Hepatocyte (in vitro differentiated cells): ENCODE results near the gene RBMS1. TPM values are rescaled to one million over a fixed set of nuclear protein-coding genes. Genes with fewer than 3 reads are reported as not detected.

Source experiments
- DNase-seq: peaks from one replicate; pipeline ENCODE4 v3.0.0-alpha.2; 2016; ENCODE audit warnings: low spot score
- H2AFZ ChIP-seq: fragments of 200-600 bp; sonication (generic); 2 replicates; pipeline ENCODE4 v1.6.0; 2016; ENCODE audit warnings: antibody characterized with exemption, mild to moderate bottlenecking
- H3K27ac ChIP-seq: fragments of 200-600 bp; sonication (generic); 2 replicates; pipeline ENCODE4 v1.5.1; 2016; ENCODE audit warnings: mild to moderate bottlenecking
- H3K27me3 ChIP-seq: fragments of 200-600 bp; sonication (generic); 2 replicates; pipeline ENCODE4 v1.6.1; 2016
- H3K36me3 ChIP-seq: fragments of 200-600 bp; sonication (generic); replicated peaks from 2 replicates; pipeline ENCODE4 v1.5.1; 2016; ENCODE audit warnings: low read depth; ENCODE audit not compliant: insufficient read depth
- H3K4me1 ChIP-seq: fragments of 200-600 bp; sonication (generic); 2 replicates; pipeline ENCODE4 v1.5.1; 2016; ENCODE audit warnings: mild to moderate bottlenecking, moderate library complexity; ENCODE audit not compliant: insufficient read depth
- H3K4me2 ChIP-seq: fragments of 200-600 bp; sonication (generic); 2 replicates; pipeline ENCODE4 v1.6.0; 2016
- H3K4me3 ChIP-seq: fragments of 200-600 bp; sonication (generic); 2 replicates; pipeline ENCODE4 v1.5.1; 2016; ENCODE audit warnings: mild to moderate bottlenecking
- H3K79me2 ChIP-seq: fragments of 200-600 bp; sonication (generic); 2 replicates; pipeline ENCODE4 v1.6.0; 2017; ENCODE audit warnings: mild to moderate bottlenecking
- H3K9me2 ChIP-seq: fragments of 200-600 bp; sonication (generic); replicated peaks from 2 replicates; pipeline ENCODE4 v1.6.0; 2017; ENCODE audit warnings: mild to moderate bottlenecking; ENCODE audit not compliant: insufficient read depth
- H3K9me3 ChIP-seq: fragments of 200-600 bp; sonication (generic); 2 replicates; pipeline ENCODE4 v1.5.1; 2016; ENCODE audit warnings: low read depth, mild to moderate bottlenecking
- H4K20me1 ChIP-seq: fragments of 200-600 bp; sonication (generic); 2 replicates; pipeline ENCODE4 v1.6.0; 2016; ENCODE audit warnings: mild to moderate bottlenecking; ENCODE audit not compliant: insufficient read depth, poor library complexity, severe bottlenecking
- CTCF ChIP-seq: fragments of 200-600 bp; sonication (generic); IDR thresholded peaks from 2 replicates; pipeline ENCODE4 v1.5.1; 2016; ENCODE audit warnings: antibody characterized with exemption, mild to moderate bottlenecking; ENCODE audit not compliant: poor library complexity
- EZH2 ChIP-seq: fragments of 200-600 bp; sonication (generic); IDR thresholded peaks from 2 replicates; pipeline ENCODE4 v1.6.1; 2016; ENCODE audit warnings: antibody characterized with exemption, mild to moderate bottlenecking, borderline replicate concordance
- EZH2phosphoT487 ChIP-seq: fragments of 200-600 bp; sonication (generic); IDR thresholded peaks from one replicate; pipeline ENCODE4 v1.6.1; 2018; ENCODE audit warnings: antibody characterized with exemption, mild to moderate bottlenecking, low read depth, moderate library complexity; ENCODE audit not compliant: unreplicated experiment, severe bottlenecking
- WGBS: methylation state at CpG from one replicate; pipeline ENCODE4 v1.1.6; 2016; ENCODE audit warnings: low lambda C conversion rate; ENCODE audit errors: missing lambda C conversion rate; 5-methylcytosine and 5-hydroxymethylcytosine counted together
- polyA plus RNA-seq: library from polyadenylated mRNA; unstranded; fragments of >200 nt; fragmentation: Nextera tagmentation; extraction: Ambion mirVana; gene quantifications from 2 replicates; pipeline ENCODE4 v1.2.1, GENCODE V29; 2016
- total RNA-seq: library from RNA; depleted of rRNA; stranded (reverse); fragments of >200 nt; gene quantifications from 2 replicates; pipeline ENCODE4 v1.2.3, GENCODE V29; 2014

Gene RBMS1
- total and polyA plus RNA-seq, 2 experiments from 2014 or later = 87.9 to 103 TPM

- 86% methylated on average over 7 of the region's 7 CpGs for WGBS
- Histone ChIP-seq H3K27ac (peak overlapping the region; percentile 83), H3K4me2 (no peak overlapping the region)
These were observed 197.9 kb downstream of the RBMS1 start for GRCh38 chr2:160295519-160296207.

GRCh38 chr2:160294889-160295288 lies 198.7 kb downstream of the RBMS1 start:
- H3K9me2 ChIP-seq = no peaks in the 10 kb centered on the region
- H3K4me1 ChIP-seq = peaks cover 26% of the 10 kb centered on the region
- no peaks in the 10 kb centered on the region for H4K20me1 ChIP-seq
- H3K9me3 ChIP-seq = no peaks in the 10 kb centered on the region
- H3K27ac ChIP-seq = peak overlapping the region; percentile 83
- no peak overlapping the region for H3K4me2 ChIP-seq
- peaks cover 5% of the 10 kb centered on the region for H3K79me2 ChIP-seq
- DNase-seq = no peak
- H2AFZ ChIP-seq = no peak overlapping the region
- no peaks in the 10 kb centered on the region for H3K27me3 ChIP-seq
- TF ChIP-seq EZH2phosphoT487 = no peak
- TF ChIP-seq CTCF = no peak
- TF ChIP-seq EZH2 = no peak
- no peak overlapping the region for H3K4me3 ChIP-seq
- H3K36me3 ChIP-seq = no peaks in the 10 kb centered on the region

More at GRCh38 chr2:160295519-160296207, 197.9 kb downstream of the RBMS1 start:
- Histone ChIP-seq H3K27me3 (no peaks in the 10 kb centered on the region), H3K79me2 (peaks cover 5% of the 10 kb centered on the region), H3K4me3 (no peak overlapping the region), H3K36me3 (no peaks in the 10 kb centered on the region), H3K9me3 (no peaks in the 10 kb centered on the region), H3K9me2 (no peaks in the 10 kb centered on the region), H4K20me1 (no peaks in the 10 kb centered on the region), H2AFZ (no peak overlapping the region), H3K4me1 (peaks cover 26% of the 10 kb centered on the region)
- TF ChIP-seq EZH2phosphoT487 (no peak), CTCF (no peak), EZH2 (no peak)
- no peak for DNase-seq

- no peak for TF ChIP-seq EZH2phosphoT487
- TF ChIP-seq CTCF = no peak
- TF ChIP-seq EZH2 = no peak
- no peaks in the 10 kb centered on the region for H3K9me3 ChIP-seq
- H3K4me1 ChIP-seq = peaks cover 26% of the 10 kb centered on the region
- H3K4me2 ChIP-seq = peak overlapping the region; percentile 28
- no peak overlapping the region for H2AFZ ChIP-seq
- H3K27me3 ChIP-seq = no peaks in the 10 kb centered on the region
- 64% methylated on average over 5 of the region's 5 CpGs for WGBS
- H3K79me2 ChIP-seq = peaks cover 5% of the 10 kb centered on the region
- H4K20me1 ChIP-seq = no peaks in the 10 kb centered on the region
- no peaks in the 10 kb centered on the region for H3K36me3 ChIP-seq
- H3K9me2 ChIP-seq = no peaks in the 10 kb centered on the region
- DNase-seq = peak; percentile 48
- H3K4me3 ChIP-seq = no peak overlapping the region
- peak overlapping the region; percentile 83 for H3K27ac ChIP-seq
These were observed 199.2 kb downstream of the RBMS1 start for GRCh38 chr2:160294339-160294803.
